MCF 10A (cell line): Measurements from ENCODE around the gene CPLX3. TPM values are rescaled to one million over a fixed set of nuclear protein-coding genes. Genes with fewer than 3 reads are reported as not detected.
A peak's percentile ranks its signal among the peaks of the same experiment; 100 is the strongest.

Experiments used
- BruUV-seq: library from RNA; stranded (reverse); fragments of 400-500 nt; replicated peaks from 2 replicates; lab custom pipeline; 2021; lab: Mats Ljungman, UMichigan
- CTCF ChIA-PET: fragments of 300-600 bp; sonication (Branson Sonifier 250); formaldehyde crosslinking; extraction: SDS; loops from one replicate; lab custom pipeline; 2021; ENCODE audit warnings: antibody characterized with exemption, inconsistent platforms; lab: Yijun Ruan, JAX
- POLR2A ChIA-PET: fragments of 300-600, 350-650 bp; sonication (Branson Sonifier 250); formaldehyde crosslinking; extraction: SDS; loops from one replicate; lab custom pipeline; 2020; ENCODE audit warnings: antibody characterized with exemption, inconsistent platforms; lab: Yijun Ruan, JAX
- DNase-seq: peaks from one replicate; pipeline ENCODE4 v3.0.0-alpha.2; 2018; ENCODE audit not compliant: unreplicated experiment
- H3K27ac Mint-ChIP-seq: one replicate; pipeline ENCODE4 v1.8.0; 2022; ENCODE audit warnings: mild to moderate bottlenecking, low read depth, mixed read lengths; ENCODE audit not compliant: unreplicated experiment
- H3K27me3 Mint-ChIP-seq: one replicate; pipeline ENCODE4 v1.8.0; 2022; ENCODE audit warnings: mixed read lengths; ENCODE audit not compliant: insufficient read depth, unreplicated experiment
- H3K36me3 Mint-ChIP-seq: one replicate; pipeline ENCODE4 v1.8.0; 2022; ENCODE audit warnings: mild to moderate bottlenecking, moderate library complexity, mixed read lengths; ENCODE audit not compliant: insufficient read depth, unreplicated experiment
- H3K4me1 Mint-ChIP-seq: one replicate; pipeline ENCODE4 v1.8.0; 2022; ENCODE audit warnings: mixed read lengths; ENCODE audit not compliant: insufficient read depth, unreplicated experiment
- H3K4me3 Mint-ChIP-seq: one replicate; pipeline ENCODE4 v1.8.0; 2022; ENCODE audit warnings: mild to moderate bottlenecking, moderate library complexity, mixed read lengths; ENCODE audit not compliant: unreplicated experiment
- H3K9me3 Mint-ChIP-seq: one replicate; pipeline ENCODE4 v1.8.0; 2022; ENCODE audit warnings: mixed read lengths; ENCODE audit not compliant: unreplicated experiment
- intact Hi-C: fragments of 100-400 bp; cut with micrococcal nuclease; formaldehyde crosslinking; loops from 2 replicates; pipeline ENCODE4 v1.14.1; 2022
- total RNA-seq: library from RNA; stranded (reverse); gene quantifications from 2 replicates; pipeline ENCODE4 v1.2.3, GENCODE V29; 2022
- TF ChIP-seq, protein P1 (sequence below): fragments of 200-600 bp; IDR thresholded peaks from one replicate; pipeline ENCODE4 v1.8.0; 2022; ENCODE audit warnings: antibody characterized with exemption, mild to moderate bottlenecking; ENCODE audit not compliant: unreplicated experiment

CPLX3 gene
- total RNA-seq, 1 experiment from 2014 or later: not detected

GRCh38 chr15:74842581-74843444 is 16.4 kb downstream of the CPLX3 start, which contains the start of gene ULK3:
ULK3 (minus strand) TSS chr15:74843156; CDS start chr15:74843105, 51 bp downstream.
- TF ChIP-seq, protein P1, sequence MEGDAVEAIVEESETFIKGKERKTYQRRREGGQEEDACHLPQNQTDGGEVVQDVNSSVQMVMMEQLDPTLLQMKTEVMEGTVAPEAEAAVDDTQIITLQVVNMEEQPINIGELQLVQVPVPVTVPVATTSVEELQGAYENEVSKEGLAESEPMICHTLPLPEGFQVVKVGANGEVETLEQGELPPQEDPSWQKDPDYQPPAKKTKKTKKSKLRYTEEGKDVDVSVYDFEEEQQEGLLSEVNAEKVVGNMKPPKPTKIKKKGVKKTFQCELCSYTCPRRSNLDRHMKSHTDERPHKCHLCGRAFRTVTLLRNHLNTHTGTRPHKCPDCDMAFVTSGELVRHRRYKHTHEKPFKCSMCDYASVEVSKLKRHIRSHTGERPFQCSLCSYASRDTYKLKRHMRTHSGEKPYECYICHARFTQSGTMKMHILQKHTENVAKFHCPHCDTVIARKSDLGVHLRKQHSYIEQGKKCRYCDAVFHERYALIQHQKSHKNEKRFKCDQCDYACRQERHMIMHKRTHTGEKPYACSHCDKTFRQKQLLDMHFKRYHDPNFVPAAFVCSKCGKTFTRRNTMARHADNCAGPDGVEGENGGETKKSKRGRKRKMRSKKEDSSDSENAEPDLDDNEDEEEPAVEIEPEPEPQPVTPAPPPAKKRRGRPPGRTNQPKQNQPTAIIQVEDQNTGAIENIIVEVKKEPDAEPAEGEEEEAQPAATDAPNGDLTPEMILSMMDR: peak; percentile 76
- Mint-ChIP-seq H3K27me3 (no peaks in the 10 kb centered on the region), H3K36me3 (peaks cover 30% of the 10 kb centered on the region), H3K9me3 (no peaks in the 10 kb centered on the region), H3K4me1 (no peaks in the 10 kb centered on the region), H3K4me3 (peak within 1 kb of the TSS; percentile 83), H3K27ac (peak within 1 kb of the TSS; percentile 49)
- BruUV-seq: no TSS peak
- intact Hi-C loops: loop anchor here (1.0 to 2.0 kb wide), 3 partner anchors 26 to 58 kb away; partner anchors contain the start of gene SCAMP2
- peak; percentile 89 for DNase-seq
- ChIA-PET CTCF (interaction anchor here (0.5 to 2.2 kb wide), 18 partner anchors 17 to 112 kb away, joined by 3 to 12 read pairs (median 4); no protein-coding TSS in a partner anchor), POLR2A (interaction anchor here (0.7 to 2.6 kb wide), 10 partner anchors 21 to 70 kb away, joined by 3 to 18 read pairs (median 3); no protein-coding TSS in a partner anchor)

GRCh38 chr15:74843445-74843828 is 17.0 kb downstream of the CPLX3 start:
- DNase-seq: no peak
- TF ChIP-seq, protein P1: no peak
- Mint-ChIP-seq H3K36me3 (peaks cover 36% of the 10 kb centered on the region), H3K9me3 (no peaks in the 10 kb centered on the region), H3K4me1 (no peaks in the 10 kb centered on the region), H3K27ac (peak overlapping the region; percentile 49), H3K27me3 (no peaks in the 10 kb centered on the region), H3K4me3 (peak overlapping the region; percentile 83)
- BruUV-seq: TSS peak; percentile 95
- ChIA-PET CTCF (interaction anchor here (0.6 to 1.3 kb wide), 8 partner anchors 16 to 74 kb away, joined by 3 to 6 read pairs (median 4); no protein-coding TSS in a partner anchor), POLR2A (interaction anchor here (0.7 to 2.6 kb wide), 5 partner anchors 27 to 69 kb away, joined by 3 to 18 read pairs (median 3); no protein-coding TSS in a partner anchor)
- intact Hi-C loops: loop anchor here (2.0 kb wide), 1 partner anchor 57 kb away; no protein-coding TSS in a partner anchor

GRCh38 chr15:74843891-74844299 is 17.5 kb downstream of the CPLX3 start:
- BruUV-seq: TSS peak; percentile 28
- POLR2A ChIA-PET: interaction anchor here (1.0 to 2.6 kb wide), 4 partner anchors 26 to 69 kb away, joined by 3 to 18 read pairs (median 8); no protein-coding TSS in a partner anchor
- CTCF ChIA-PET: interaction anchor here (0.6 to 1.5 kb wide), 7 partner anchors 16 to 107 kb away, joined by 3 to 7 read pairs (median 4); no protein-coding TSS in a partner anchor
- Mint-ChIP-seq H3K27me3 (no peaks in the 10 kb centered on the region), H3K4me1 (no peaks in the 10 kb centered on the region), H3K27ac (no peak overlapping the region), H3K9me3 (no peaks in the 10 kb centered on the region), H3K36me3 (peaks cover 38% of the 10 kb centered on the region), H3K4me3 (peak overlapping the region; percentile 83)
- intact Hi-C loops: loop anchor here (2.0 kb wide), 1 partner anchor 57 kb away; no protein-coding TSS in a partner anchor
- no peak for DNase-seq
- TF ChIP-seq, protein P1: no peak
